ENCODE data around the gene RECQL5.
"Not testable (repeated sequence)": the region's sequence is repeated elsewhere in the genome, so short reads cannot be mapped to it uniquely, and the experiment has no call there.

The RECQL5 gene

DNA sequence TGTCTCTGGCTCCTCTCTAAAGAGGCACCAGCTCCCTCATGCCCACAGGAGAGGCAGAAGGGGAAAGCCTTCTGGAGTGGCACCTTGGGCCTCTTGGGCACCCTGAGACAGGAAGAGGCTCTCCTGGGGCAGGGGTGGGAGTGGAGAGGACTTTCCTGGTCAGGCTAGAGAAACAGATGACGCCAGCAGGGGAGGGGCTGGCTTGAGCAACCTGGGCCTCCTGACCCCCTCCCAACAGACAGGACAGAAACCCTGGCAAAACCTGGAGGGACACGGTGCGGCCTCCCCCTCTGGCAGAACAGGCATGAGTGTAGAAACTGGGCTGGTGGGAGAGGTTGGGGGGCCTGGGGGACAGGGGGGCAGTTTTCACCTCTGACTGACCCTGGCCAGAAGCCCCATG, 27.6 kb downstream of the RECQL5 start:
- TF ChIP-seq, protein P1, sequence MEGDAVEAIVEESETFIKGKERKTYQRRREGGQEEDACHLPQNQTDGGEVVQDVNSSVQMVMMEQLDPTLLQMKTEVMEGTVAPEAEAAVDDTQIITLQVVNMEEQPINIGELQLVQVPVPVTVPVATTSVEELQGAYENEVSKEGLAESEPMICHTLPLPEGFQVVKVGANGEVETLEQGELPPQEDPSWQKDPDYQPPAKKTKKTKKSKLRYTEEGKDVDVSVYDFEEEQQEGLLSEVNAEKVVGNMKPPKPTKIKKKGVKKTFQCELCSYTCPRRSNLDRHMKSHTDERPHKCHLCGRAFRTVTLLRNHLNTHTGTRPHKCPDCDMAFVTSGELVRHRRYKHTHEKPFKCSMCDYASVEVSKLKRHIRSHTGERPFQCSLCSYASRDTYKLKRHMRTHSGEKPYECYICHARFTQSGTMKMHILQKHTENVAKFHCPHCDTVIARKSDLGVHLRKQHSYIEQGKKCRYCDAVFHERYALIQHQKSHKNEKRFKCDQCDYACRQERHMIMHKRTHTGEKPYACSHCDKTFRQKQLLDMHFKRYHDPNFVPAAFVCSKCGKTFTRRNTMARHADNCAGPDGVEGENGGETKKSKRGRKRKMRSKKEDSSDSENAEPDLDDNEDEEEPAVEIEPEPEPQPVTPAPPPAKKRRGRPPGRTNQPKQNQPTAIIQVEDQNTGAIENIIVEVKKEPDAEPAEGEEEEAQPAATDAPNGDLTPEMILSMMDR (IDR thresholded peaks at IDR 0.05; ENCODE audit: extremely low read depth, missing control alignments) = no peak
- DNase-seq (ENCODE audit: low spot score) = no peak

DNA sequence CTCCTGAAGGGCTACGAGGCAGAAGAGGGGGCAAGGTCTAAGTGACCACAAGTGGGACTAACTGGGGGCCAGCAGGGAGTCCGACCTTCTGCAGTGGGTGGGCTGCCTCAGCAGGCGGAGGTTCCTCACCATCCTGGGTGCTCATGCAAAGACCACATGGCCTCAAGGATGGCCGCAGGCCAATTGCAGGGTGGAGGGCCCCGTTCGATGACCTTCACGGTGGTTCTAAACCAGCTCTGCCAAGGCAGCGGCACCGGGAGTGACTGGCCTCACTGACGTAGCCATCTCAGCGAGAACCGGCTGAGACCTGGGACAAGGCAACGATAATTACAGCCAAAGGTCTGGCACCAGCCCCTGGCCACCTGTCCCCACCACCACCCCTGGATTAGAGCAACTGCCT, 28.1 kb downstream of the RECQL5 start:
- no peak for DNase-seq (ENCODE audit: low spot score)
- TF ChIP-seq, protein P1 (IDR thresholded peaks at IDR 0.05; ENCODE audit: extremely low read depth, missing control alignments) = no peak

DNA sequence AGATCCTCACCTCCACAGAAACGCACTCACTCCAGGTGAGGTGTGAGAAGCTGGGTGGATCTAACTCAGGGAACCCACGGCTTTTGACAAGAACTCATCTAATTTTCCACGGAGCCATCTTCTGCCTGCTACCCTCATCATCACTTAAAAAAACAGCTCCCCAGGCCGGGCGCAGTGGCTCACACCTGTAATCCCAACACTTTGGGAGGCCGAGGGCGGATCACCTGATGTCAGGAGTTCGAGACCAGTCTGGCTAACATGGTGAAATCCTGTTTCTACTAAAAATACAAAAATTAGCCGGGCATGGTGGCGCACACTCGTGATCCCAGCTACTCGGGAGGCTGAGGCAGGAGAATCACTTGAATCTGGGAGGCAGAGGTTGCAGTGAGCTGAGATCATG, 28.9 kb downstream of the RECQL5 start:
- not testable (repeated sequence) for DNase-seq (ENCODE audit: low spot score)

DNA sequence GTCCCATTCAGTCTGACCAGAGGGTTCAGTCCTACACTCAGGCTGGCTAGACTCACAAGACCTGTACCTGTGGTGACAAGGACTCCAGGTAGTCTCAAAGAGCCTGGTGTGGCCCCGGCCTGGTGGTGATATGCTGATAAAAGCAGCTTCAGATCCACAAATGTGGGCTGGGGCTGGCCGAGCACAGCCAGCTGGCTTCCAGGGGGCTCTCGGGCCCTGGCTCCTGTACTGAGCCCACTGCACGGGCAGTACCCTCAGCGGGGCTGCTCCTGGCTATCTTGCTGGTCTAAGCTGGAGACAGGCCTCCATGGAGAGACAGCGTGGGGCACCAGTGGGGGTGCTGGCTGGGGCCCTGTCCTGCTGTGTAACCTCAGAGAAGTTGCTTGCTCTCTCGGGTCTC, 29.4 kb downstream of the RECQL5 start:
- TF ChIP-seq, protein P1 (IDR thresholded peaks at IDR 0.05; ENCODE audit: extremely low read depth, missing control alignments) = no peak
- DNase-seq (ENCODE audit: low spot score) = no peak

DNA sequence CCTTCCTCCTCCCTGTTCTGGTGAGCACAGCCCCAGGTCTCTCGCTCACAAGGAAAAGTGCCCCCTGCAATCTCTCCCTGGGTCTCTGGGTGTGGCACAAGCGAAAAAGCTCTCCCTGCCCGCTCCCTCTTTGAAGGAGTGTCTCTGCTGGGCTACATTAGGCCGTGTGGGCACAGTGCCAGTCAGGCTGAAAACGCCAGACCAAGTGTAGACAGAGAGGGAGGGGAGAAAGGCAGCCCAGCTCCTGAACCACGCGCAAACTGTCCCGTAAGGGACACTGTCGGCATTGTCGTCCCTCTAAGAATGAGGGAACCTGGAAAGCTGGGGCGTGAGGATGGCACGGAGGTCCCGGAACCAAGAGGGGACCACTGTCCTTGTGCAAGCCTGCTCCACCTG, 29.8 kb downstream of the RECQL5 start:
- TF ChIP-seq, protein P1 (IDR thresholded peaks at IDR 0.05; ENCODE audit: extremely low read depth, missing control alignments) = no peak
- DNase-seq (ENCODE audit: low spot score) = no peak

DNA sequence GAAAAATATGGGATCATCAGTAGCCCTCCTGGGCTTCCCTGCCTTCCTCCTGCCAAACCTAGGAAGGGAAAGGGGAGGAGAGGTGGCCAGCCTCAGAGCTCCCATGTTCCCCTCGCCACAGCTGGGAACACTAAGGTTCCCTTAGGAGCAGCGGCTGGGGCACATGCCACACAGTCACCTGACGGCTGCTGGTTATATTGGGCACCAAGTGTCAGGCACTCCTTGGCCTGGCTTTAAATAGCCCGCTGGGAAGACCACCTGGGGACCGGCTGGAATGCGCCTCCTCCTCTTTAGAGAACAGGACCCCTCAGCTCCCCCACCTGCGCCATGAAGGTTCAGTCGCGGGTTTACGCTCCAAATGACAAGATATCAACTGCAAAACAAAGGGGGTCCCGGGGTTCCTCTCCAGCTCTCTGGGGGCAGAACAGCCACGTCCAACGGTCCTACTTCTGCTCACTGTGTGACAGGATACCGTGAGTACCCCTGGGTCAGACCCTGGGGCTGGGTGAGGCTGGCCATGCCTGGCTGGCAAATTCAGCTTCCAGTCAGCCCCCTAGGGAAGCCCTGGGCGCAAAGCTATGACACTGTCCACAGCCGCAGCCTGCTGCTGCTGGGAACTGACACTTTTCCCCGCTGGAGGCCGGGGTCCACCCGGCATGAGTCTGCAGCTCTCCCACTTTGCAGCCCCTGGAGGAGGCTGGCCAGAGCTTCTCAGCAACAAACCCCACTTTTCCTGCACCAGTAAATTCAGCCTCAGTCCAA, 30.4 kb downstream of the RECQL5 start:
- DNase-seq (ENCODE audit: low spot score) = no peak
- TF ChIP-seq, protein P1 (IDR thresholded peaks at IDR 0.05; ENCODE audit: extremely low read depth, missing control alignments) = no peak

DNA sequence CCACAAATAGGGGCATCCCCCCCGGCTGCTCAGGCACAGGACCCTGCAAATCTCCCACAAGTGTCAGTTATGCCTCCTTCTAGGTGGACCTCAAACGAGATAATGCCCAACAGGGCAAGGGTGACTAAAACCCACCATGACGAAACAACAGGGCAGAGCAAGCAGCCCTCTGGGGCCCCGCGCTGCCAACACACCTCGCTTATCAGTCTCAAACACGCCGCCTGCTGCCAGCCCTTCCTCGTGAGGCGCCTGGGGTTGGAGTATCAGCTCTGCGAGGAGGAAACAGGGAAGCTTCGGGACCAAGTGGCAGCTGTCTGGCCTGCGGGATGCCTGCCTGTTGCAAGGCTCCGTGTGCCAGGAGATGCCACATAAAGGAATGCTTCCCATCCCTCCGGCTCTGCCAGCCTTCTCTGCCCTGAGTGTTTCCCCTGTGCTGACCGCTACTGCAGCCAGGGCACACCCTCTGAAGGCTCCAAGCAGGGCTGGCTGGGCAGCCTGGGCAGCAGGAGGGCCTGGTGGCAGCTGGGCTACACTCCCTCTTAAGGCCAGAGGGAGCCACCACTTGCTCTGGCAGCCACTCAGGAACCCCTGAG, 31.2 kb downstream of the RECQL5 start:
- TF ChIP-seq, protein P1 (IDR thresholded peaks at IDR 0.05; ENCODE audit: extremely low read depth, missing control alignments) = no peak
- DNase-seq (ENCODE audit: low spot score) = no peak

Measured in GM20000 (cell line).